Globus pallidus (tissue), 1 donor: ENCODE results near the gene HOXD9.

Experiments
- DNase-seq: peaks from one replicate; pipeline ENCODE4 v3.0.0-alpha.2; 2015; ENCODE audit warnings: low spot score

Gene HOXD9

GRCh38 chr2:176110415-176111308 is 11.9 kb upstream of the HOXD9 start:
- no peak for DNase-seq

GRCh38 chr2:176111309-176111663 is 11.2 kb upstream of the HOXD9 start:
- DNase-seq = no peak

GRCh38 chr2:176111846-176112374 is 10.6 kb upstream of the HOXD9 start:
- DNase-seq = no peak

- DNase-seq = no peak
Measured at GRCh38 chr2:176112375-176113302, 9.9 kb upstream of the HOXD9 start.

- no peak for DNase-seq
Measured at GRCh38 chr2:176114120-176114929, 8.2 kb upstream of the HOXD9 start.

- no peak for DNase-seq
Measured at GRCh38 chr2:176114930-176115625, 7.4 kb upstream of the HOXD9 start.

- no peak for DNase-seq
Measured at GRCh38 chr2:176115883-176116813, 6.4 kb upstream of the HOXD9 start, which contains the start of gene HOXD10. HOXD10 (plus strand) TSS chr2:176116778; CDS start chr2:176116834, 56 bp downstream.

- DNase-seq = no peak
Measured at GRCh38 chr2:176117162-176117822, 5.2 kb upstream of the HOXD9 start.

GRCh38 chr2:176117823-176118371 is 4.6 kb upstream of the HOXD9 start:
- DNase-seq = no peak

- no peak for DNase-seq
Measured at GRCh38 chr2:176118601-176119339, 3.7 kb upstream of the HOXD9 start.

GRCh38 chr2:176120364-176121189 is 1.9 kb upstream of the HOXD9 start:
- DNase-seq = no peak

- no peak for DNase-seq
Measured at GRCh38 chr2:176121190-176122051, 1.1 kb upstream of the HOXD9 start.

GRCh38 chr2:176122052-176122682 is 352 bp upstream of the HOXD9 start:
- no peak for DNase-seq

- DNase-seq = no peak
Measured at GRCh38 chr2:176123411-176124109, 1.0 kb downstream of the HOXD9 start.
